Cortex of kidney (tissue), 1 donor: ENCODE measurements around the gene HEG1.
"Not testable (repeated sequence)": the region's sequence is repeated elsewhere in the genome, so short reads cannot be mapped to it uniquely, and the experiment has no call there.

Experiments
- DNase-seq: peaks from one replicate; lab custom pipeline; 2025; lab: John Stamatoyannopoulos, UW

HEG1 gene

GRCh38 chr3:124986192-124987143 lies 69.3 kb downstream of the HEG1 start:
- DNase-seq: no peak

GRCh38 chr3:124985349-124985748 lies 70.4 kb downstream of the HEG1 start:
- no peak for DNase-seq

- no peak for DNase-seq
Observed at GRCh38 chr3:124984754-124985153, 71.0 kb downstream of the HEG1 start.

- DNase-seq: no peak
Observed at GRCh38 chr3:124982855-124983254, 72.9 kb downstream of the HEG1 start.

GRCh38 chr3:124981472-124981871 lies 74.3 kb downstream of the HEG1 start:
- no peak for DNase-seq

GRCh38 chr3:124978627-124979026 lies 77.2 kb downstream of the HEG1 start:
- DNase-seq: no peak

- DNase-seq: no peak
Observed at GRCh38 chr3:124976383-124976782, 79.4 kb downstream of the HEG1 start.

GRCh38 chr3:124974691-124975090 lies 81.1 kb downstream of the HEG1 start:
- DNase-seq: no peak

GRCh38 chr3:124973290-124973689 lies 82.5 kb downstream of the HEG1 start:
- DNase-seq: no peak

- no peak for DNase-seq
Observed at GRCh38 chr3:124972457-124972856, 83.3 kb downstream of the HEG1 start.

- no peak for DNase-seq
Observed at GRCh38 chr3:124969963-124970722, 85.7 kb downstream of the HEG1 start.

- DNase-seq: no peak
Observed at GRCh38 chr3:124969190-124969589, 86.6 kb downstream of the HEG1 start.

GRCh38 chr3:124967964-124968363 lies 87.8 kb downstream of the HEG1 start:
- DNase-seq: no peak

GRCh38 chr3:124966521-124967445 lies 89.0 kb downstream of the HEG1 start:
- no peak for DNase-seq

GRCh38 chr3:124965413-124965812 lies 90.4 kb downstream of the HEG1 start:
- no peak for DNase-seq

- DNase-seq: no peak
Observed at GRCh38 chr3:124964387-124964786, 91.4 kb downstream of the HEG1 start.

GRCh38 chr3:124963755-124964154 lies 92.0 kb downstream of the HEG1 start:
- no peak for DNase-seq

GRCh38 chr3:124962403-124962940 lies 93.3 kb downstream of the HEG1 start:
- no peak for DNase-seq

GRCh38 chr3:124960698-124961097 lies 95.1 kb downstream of the HEG1 start:
- DNase-seq: no peak

- no peak for DNase-seq
Observed at GRCh38 chr3:124960105-124960504, 95.7 kb downstream of the HEG1 start.

GRCh38 chr3:124957951-124958350 lies 97.8 kb downstream of the HEG1 start:
- not testable (repeated sequence) for DNase-seq
